Measurements from ENCODE around the gene GUCA2B. TPM values are rescaled to one million over a fixed set of nuclear protein-coding genes. Genes with fewer than 3 reads are reported as not detected.

GUCA2B gene
- total and polyA plus RNA-seq, 2 experiments from 2014 or later = 0.71 TPM; not detected in 1

DNA sequence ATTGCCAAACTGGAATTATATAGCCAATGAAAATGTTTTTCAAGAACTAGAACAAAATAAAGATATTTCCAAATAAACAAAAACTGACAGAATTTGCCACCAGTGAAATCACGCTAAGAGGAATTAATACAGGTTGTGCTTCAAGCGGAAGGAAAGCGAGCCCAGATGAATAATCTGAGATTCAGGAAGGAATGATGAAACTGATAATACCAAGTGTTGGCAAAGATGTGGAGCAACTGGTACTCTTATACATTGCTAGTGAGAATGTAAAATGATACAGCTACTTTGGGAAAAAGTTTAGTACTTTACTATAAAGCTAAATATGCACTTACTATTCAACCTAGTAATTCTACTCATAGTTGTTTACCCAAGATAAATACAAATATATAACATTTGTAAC, 30.8 kb upstream of the GUCA2B start:
- 94% methylated on average over 3 of the region's 3 CpGs for WGBS (ENCODE audit: low lambda C conversion rate, missing lambda C conversion rate)
- Histone ChIP-seq H3K27me3 (peaks cover 4% of the 10 kb centered on the region), H4K20me1 (ENCODE audit: insufficient read depth, poor library complexity, severe bottlenecking) (no peaks in the 10 kb centered on the region), H3K4me2 (no peak overlapping the region), H3K9me3 (ENCODE audit: low read depth) (no peaks in the 10 kb centered on the region), H3K79me2 (no peaks in the 10 kb centered on the region), H3K4me1 (ENCODE audit: insufficient read depth) (no peaks in the 10 kb centered on the region), H3K4me3 (no peak overlapping the region), H3K27ac (no peak overlapping the region), H3K36me3 (replicated peaks; ENCODE audit: insufficient read depth, low read depth) (no peaks in the 10 kb centered on the region), H2AFZ (no peak overlapping the region), H3K9me2 (replicated peaks; ENCODE audit: insufficient read depth) (no peaks in the 10 kb centered on the region)
- no peak for DNase-seq (ENCODE audit: low spot score)
- TF ChIP-seq, protein P1, sequence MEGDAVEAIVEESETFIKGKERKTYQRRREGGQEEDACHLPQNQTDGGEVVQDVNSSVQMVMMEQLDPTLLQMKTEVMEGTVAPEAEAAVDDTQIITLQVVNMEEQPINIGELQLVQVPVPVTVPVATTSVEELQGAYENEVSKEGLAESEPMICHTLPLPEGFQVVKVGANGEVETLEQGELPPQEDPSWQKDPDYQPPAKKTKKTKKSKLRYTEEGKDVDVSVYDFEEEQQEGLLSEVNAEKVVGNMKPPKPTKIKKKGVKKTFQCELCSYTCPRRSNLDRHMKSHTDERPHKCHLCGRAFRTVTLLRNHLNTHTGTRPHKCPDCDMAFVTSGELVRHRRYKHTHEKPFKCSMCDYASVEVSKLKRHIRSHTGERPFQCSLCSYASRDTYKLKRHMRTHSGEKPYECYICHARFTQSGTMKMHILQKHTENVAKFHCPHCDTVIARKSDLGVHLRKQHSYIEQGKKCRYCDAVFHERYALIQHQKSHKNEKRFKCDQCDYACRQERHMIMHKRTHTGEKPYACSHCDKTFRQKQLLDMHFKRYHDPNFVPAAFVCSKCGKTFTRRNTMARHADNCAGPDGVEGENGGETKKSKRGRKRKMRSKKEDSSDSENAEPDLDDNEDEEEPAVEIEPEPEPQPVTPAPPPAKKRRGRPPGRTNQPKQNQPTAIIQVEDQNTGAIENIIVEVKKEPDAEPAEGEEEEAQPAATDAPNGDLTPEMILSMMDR (IDR thresholded peaks at IDR 0.05; ENCODE audit: poor library complexity) = no peak
- TF ChIP-seq EZH2 (IDR thresholded peaks at IDR 0.05; ENCODE audit: borderline replicate concordance) (no peak), EZH2phosphoT487 (IDR thresholded peaks at IDR 0.05; ENCODE audit: low read depth, severe bottlenecking, unreplicated experiment) (no peak)

DNA sequence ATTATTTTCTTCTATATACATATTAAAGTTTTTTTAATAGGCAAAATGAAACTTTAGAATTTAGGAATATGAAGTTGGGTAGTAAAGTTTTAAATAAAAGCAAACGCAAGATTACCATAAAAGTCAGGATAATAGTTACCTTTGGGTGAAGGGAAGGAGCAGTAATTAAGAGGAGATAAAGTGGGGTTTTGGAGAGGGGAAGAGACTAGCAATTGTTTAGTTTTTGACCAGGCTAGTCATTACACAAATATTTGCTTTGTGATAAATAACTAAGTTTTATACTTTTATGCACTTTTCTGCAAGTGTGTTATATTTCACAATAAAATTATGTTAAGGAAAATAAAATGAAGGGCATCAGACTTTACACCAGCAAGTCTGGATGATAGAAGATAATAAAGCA, 27.7 kb upstream of the GUCA2B start:
- Histone ChIP-seq H3K79me2 (no peaks in the 10 kb centered on the region), H2AFZ (no peak overlapping the region), H3K4me1 (ENCODE audit: insufficient read depth) (no peaks in the 10 kb centered on the region), H3K27me3 (peaks cover 4% of the 10 kb centered on the region), H3K4me2 (no peak overlapping the region), H3K27ac (no peak overlapping the region), H3K36me3 (replicated peaks; ENCODE audit: insufficient read depth, low read depth) (no peaks in the 10 kb centered on the region), H4K20me1 (ENCODE audit: insufficient read depth, poor library complexity, severe bottlenecking) (no peaks in the 10 kb centered on the region), H3K4me3 (no peak overlapping the region), H3K9me2 (replicated peaks; ENCODE audit: insufficient read depth) (no peaks in the 10 kb centered on the region), H3K9me3 (ENCODE audit: low read depth) (no peaks in the 10 kb centered on the region)
- no peak for DNase-seq (ENCODE audit: low spot score)
- 91% methylated on average over 1 of the region's 1 CpG for WGBS (ENCODE audit: low lambda C conversion rate, missing lambda C conversion rate)
- TF ChIP-seq EZH2 (IDR thresholded peaks at IDR 0.05; ENCODE audit: borderline replicate concordance) (no peak), EZH2phosphoT487 (IDR thresholded peaks at IDR 0.05; ENCODE audit: low read depth, severe bottlenecking, unreplicated experiment) (no peak)
- TF ChIP-seq, protein P1 (IDR thresholded peaks at IDR 0.05; ENCODE audit: poor library complexity) = no peak

DNA sequence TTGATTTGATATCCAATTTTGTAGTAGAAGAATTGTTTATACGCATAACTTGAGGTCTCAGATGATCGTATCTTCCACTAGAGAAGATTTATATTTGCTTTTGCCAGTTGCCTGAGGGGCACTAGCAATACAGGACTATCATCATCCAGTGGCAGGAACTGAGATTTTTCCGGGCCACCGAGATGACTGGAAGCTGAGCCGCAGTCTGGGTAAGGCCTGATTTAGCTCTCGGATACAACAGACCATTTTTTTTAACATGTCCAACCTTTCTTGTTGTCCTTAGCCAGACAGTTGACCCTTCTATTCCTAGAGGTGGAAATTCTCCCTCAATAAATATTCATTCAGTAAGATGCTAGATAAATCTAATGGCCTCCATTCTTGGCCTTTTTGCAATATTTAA, 25.4 kb upstream of the GUCA2B start:
- H3K4me1 ChIP-seq (ENCODE audit: insufficient read depth) = no peaks in the 10 kb centered on the region
- H2AFZ ChIP-seq = no peak overlapping the region
- WGBS (ENCODE audit: low lambda C conversion rate, missing lambda C conversion rate) = 81% methylated on average over 6 of the region's 6 CpGs
- peaks cover 4% of the 10 kb centered on the region for H3K27me3 ChIP-seq
- no peaks in the 10 kb centered on the region for H3K9me2 ChIP-seq (replicated peaks; ENCODE audit: insufficient read depth)
- no peaks in the 10 kb centered on the region for H3K79me2 ChIP-seq
- DNase-seq (ENCODE audit: low spot score) = no peak
- H3K27ac ChIP-seq = no peak overlapping the region
- no peaks in the 10 kb centered on the region for H3K36me3 ChIP-seq (replicated peaks; ENCODE audit: insufficient read depth, low read depth)
- TF ChIP-seq, protein P1 (IDR thresholded peaks at IDR 0.05; ENCODE audit: poor library complexity) = no peak
- no peak for TF ChIP-seq EZH2 (IDR thresholded peaks at IDR 0.05; ENCODE audit: borderline replicate concordance)
- TF ChIP-seq EZH2phosphoT487 (IDR thresholded peaks at IDR 0.05; ENCODE audit: low read depth, severe bottlenecking, unreplicated experiment) = no peak
- H4K20me1 ChIP-seq (ENCODE audit: insufficient read depth, poor library complexity, severe bottlenecking) = no peaks in the 10 kb centered on the region
- no peaks in the 10 kb centered on the region for H3K9me3 ChIP-seq (ENCODE audit: low read depth)
- no peak overlapping the region for H3K4me2 ChIP-seq
- H3K4me3 ChIP-seq = no peak overlapping the region

DNA sequence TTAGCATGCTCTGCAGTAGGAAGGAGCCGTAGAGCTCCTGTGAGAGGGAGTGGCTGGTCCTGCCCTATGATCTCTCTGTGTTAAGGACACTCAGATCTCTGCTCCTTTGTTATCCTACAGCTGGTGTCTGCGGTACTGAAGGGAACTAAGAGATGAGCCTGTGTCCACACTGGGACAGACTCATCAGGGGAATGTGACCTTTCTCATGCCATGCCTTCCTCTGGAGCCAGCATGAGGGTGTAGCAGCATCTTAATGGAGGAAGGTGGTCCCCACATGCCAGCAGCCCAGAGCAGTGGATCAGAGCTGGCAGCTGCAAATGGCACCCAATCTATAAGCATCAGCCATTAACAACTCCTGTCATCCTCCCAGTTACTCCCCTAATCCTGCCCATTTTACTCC, 24.7 kb upstream of the GUCA2B start:
- no peak overlapping the region for H3K27ac ChIP-seq
- H3K27me3 ChIP-seq = peaks cover 4% of the 10 kb centered on the region
- no peak for DNase-seq (ENCODE audit: low spot score)
- no peaks in the 10 kb centered on the region for H3K9me2 ChIP-seq (replicated peaks; ENCODE audit: insufficient read depth)
- no peak overlapping the region for H3K4me2 ChIP-seq
- no peaks in the 10 kb centered on the region for H3K79me2 ChIP-seq
- H4K20me1 ChIP-seq (ENCODE audit: insufficient read depth, poor library complexity, severe bottlenecking) = no peaks in the 10 kb centered on the region
- TF ChIP-seq EZH2 (IDR thresholded peaks at IDR 0.05; ENCODE audit: borderline replicate concordance) = no peak
- no peak for TF ChIP-seq EZH2phosphoT487 (IDR thresholded peaks at IDR 0.05; ENCODE audit: low read depth, severe bottlenecking, unreplicated experiment)
- H2AFZ ChIP-seq = no peak overlapping the region
- H3K36me3 ChIP-seq (replicated peaks; ENCODE audit: insufficient read depth, low read depth) = no peaks in the 10 kb centered on the region
- H3K4me3 ChIP-seq = no peak overlapping the region
- H3K9me3 ChIP-seq (ENCODE audit: low read depth) = no peaks in the 10 kb centered on the region
- no peaks in the 10 kb centered on the region for H3K4me1 ChIP-seq (ENCODE audit: insufficient read depth)
- WGBS (ENCODE audit: low lambda C conversion rate, missing lambda C conversion rate) = 52% methylated on average over 2 of the region's 2 CpGs

Measured in hepatocyte (in vitro differentiated cells).